ENCODE measurements around the gene UBE2K.
"Not testable (repeated sequence)": the region's sequence is repeated elsewhere in the genome, so short reads cannot be mapped to it uniquely, and the experiment has no call there.

The UBE2K gene

DNA sequence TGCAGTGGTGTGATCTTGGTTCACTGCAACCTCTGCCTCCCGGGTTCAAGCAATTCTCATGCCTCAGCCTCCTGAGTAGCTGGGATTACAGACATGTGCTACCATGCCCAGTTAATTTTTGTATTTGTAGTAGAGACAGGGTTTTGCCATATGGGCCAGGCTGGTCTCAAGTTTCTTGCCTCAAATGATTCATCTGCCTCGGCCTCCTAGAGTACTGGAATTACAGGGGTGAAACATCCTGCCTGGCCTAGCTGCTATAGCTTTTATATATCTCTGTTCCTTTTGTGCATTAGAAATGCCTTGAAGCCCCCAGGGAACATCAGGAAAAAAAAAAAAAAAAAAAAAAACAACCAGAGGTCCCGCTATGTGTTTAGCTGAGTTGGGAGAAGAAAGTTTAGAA, 34.8 kb downstream of the UBE2K start:
- DNase-seq, result no peak

GRCh38 chr4:39739591-39739990, 41.7 kb downstream of the UBE2K start:
- not testable (repeated sequence) for DNase-seq

DNA sequence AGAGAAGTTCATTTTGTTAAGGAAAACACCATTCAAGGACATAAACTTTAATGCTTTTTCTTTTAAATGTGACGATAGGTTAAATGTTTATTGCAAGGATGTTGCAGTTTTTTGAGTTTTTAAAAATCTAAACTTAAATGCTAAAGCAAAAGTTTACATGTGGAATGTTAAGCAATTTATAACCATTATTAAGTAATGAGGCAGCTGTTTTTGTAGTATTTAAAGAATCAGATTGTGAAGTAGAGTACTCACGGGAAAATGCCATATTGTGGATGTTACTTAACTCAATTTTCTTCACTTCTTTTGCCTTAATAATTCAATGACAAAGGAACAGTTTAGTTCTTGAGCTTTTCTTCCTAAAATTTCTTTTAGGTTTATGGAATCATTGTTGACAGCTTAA, 43.5 kb downstream of the UBE2K start:
- DNase-seq, result no peak

DNA sequence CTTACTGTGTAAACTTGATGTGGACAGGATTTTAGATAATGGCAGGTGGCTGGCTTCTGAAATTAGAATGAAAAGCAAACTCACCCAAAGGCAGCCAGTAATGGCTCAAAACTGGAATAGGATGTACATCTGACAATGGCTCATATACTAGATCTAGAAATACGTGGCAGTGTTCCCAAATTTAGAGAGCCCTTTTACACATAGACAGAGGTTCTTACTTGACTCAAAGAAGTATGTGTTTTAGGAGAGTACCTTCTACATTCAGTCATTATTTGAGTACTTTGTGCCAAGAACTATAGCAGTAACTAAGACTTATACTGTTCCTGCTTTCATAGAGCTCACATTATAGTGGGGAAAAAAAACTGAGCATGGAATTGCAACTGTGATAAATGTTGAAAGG, 48.0 kb downstream of the UBE2K start:
- DNase-seq, result no peak

- DNase-seq, result no peak
Measured at GRCh38 chr4:39750216-39750615, 52.3 kb downstream of the UBE2K start.

GRCh38 chr4:39754309-39754708, 56.4 kb downstream of the UBE2K start:
- DNase-seq, result no peak

- DNase-seq, result no peak
Measured at GRCh38 chr4:39756159-39756558, 58.2 kb downstream of the UBE2K start.

DNA sequence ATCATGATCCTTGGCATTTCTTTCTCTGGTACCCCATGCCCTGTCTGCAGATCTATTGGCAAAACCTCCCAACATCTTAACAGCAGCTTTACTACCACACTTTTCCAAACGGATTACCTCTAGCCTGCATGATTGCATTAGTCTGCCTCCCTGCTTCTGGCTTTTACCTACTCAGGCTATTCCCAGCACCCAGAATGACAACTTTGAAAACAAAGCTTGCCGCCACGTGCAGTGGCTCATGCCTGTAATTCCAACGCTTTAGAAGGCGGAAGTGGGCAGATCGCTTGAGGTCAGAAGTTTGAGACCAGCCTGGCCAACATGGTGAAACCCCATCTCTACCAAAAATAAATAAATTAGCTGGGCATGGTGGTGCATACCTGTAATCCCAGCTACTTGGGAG, 60.2 kb downstream of the UBE2K start:
- DNase-seq, result no peak

GRCh38 chr4:39759569-39759968, 61.6 kb downstream of the UBE2K start:
- no peak for DNase-seq

DNA sequence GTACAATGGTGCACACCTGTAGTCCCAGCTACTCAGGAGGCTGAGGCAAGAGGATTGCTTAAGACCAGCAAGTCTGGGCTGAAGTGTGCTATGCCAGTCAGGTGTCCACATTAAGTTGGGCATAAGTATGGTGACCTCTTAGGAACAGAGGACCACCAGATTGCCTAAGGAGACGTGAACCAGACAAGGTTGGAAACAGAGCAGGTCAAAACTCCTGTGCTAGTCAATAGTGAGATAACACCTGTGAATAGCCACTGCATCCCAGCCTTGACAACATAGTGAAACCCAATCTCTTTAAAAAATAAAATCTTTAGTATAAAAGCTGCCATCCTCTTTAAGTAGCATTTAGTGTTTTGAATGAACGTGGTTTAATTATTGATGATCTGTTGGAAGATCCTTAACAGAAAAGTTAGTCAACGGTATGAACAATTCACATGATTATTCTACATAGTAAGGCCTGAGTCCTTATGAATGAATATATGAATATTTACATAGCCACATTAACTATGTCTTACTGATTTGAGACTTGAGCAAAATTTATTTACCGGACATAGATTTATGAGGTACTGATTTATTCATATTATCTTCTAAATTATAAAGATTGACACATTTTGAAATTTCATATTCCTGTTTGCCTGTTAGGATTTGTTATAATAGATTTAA, 63.2 kb downstream of the UBE2K start:
- no peak for DNase-seq

DNA sequence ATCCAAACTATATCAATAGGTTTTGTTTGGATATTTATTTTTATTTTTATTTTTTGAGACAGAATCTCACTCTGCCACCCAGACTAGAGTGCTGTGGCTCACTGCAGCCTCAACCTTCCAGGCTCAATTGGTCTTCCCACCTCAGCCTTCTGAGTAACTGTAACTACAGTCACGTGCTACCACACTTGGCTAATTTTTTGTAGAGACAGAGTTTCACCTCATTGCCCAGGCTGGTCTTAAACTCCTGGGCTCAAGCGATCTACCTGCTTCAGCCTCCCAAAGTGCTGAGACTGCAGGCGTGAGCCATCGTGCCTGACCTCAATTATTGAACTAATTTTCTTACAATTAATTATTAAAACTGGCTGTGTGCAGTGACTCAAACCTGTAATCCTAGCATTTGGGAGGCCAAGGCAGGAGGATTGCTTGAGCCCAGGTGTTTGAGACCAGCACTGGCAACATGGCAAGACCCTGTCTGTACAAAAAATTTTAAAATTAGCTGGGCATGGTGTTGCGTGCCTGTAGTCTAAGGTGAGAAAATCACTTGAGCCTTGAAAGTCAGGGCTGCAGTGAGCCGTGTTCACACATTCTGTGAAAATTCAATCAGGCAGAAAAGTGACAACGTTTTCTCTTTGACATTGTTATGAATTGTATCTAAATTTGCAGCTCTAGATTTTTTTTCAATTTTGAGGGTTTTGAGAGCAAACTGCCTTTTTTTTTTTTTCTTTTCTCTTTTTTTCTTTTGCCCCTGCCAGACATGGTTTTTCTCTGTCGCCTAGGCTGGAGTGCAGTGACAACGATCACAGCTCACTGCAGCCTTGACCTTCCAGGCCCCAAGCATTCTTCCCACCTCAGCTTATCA, 66.0 kb downstream of the UBE2K start:
- no peak for DNase-seq

DNA sequence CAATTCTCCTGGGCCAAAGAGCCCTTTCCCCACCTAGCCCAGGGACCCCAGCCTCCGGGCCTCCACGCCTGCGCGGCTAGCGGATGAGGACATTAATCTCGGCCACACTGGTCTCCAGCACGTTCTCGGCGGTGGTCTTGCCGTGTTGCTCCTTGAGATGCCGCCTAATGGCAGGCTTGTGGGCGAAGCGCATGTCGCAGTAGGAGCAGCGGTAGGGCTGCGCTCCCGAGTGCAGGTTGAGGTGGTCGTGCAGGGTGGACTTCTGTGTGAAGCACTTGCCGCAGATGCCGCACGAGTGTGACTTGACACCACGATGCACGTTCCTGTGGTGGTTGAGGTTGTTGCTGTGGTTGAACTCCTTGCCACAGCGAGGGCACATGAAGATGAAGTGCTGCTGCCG, 72.1 kb downstream of the UBE2K start:
- no peak for DNase-seq

DNA sequence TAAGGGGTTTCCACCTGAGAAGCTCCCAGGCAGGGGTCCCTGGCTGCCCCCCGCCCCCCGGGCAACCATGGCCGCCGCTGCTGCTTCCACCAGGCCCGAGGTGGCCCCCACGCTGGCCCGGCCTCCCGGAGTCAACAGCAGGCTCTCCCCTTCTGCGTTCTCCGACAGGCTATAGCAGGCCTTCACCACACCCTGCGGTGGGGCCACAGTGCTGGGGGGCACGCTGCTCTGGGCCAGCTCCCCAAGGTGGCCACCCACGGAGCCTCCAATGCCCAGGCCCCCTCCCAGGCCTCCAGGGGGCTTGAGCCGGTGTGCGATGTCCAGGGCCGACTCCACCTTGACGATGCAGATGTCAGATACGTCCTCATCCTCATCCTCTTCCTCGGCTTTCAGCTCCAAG, 72.5 kb downstream of the UBE2K start:
- DNase-seq, result no peak

- no peak for DNase-seq
Measured at GRCh38 chr4:39770969-39771724, 73.2 kb downstream of the UBE2K start.

DNA sequence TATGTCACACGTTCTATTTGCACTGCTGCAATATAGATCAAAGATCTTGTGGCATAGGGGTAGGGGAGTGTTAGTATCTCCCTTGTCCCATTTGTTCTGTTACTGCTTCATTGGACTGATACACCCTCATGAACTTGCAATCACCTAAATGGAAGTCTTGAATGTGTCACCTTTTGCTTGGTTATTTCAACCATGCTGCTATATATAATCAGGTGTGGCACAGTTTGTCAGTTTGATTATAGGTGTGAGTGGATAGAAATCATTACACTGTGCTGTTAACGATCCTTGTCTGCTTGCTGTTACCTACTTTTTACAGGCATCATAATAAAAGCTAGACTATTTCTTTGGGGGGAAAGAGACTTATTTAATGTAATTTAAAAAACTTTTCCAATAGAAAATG, 84.1 kb downstream of the UBE2K start:
- DNase-seq, result not testable (repeated sequence)

DNA sequence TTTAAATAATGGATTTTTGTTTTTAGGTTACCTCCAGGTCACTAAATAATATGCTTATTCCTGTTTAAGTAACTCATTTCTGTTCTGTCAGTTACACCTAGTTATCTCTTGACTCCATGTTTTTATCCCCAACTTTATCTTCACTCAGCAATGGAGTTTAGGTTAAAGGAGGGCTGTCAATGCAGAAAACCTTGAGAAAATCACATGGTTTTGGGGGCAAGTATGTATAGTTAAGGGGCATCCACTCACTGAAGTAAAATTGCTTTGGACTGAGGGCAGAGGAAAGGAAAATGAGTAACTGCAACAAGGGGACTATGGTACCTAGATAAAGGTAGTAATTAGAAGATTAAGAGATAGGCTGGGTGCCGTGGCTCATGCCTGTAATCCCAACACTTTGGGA, 87.1 kb downstream of the UBE2K start:
- DNase-seq, result no peak

DNA sequence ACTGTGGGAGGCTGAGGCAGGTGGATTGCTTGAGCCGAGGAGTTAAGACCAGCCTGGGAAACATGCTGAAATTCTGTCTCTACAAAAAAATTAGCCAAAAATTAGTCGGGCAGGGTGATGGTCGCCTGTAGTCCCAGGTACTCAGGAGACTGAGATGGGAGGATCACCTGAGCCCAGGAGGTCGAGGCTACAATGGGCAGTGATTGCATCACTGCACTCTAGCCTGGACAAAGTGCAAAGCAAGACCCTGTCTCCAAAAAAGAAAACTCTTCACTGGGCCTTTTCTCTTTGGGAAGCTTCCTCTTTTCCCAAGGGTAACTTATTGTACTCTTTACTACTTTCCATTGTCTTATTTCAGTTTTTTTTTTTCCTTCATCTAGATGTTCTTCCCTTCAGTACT, 88.9 kb downstream of the UBE2K start:
- no peak for DNase-seq

GRCh38 chr4:39792128-39792527, 94.2 kb downstream of the UBE2K start:
- DNase-seq, result no peak

GRCh38 chr4:39792529-39792928, 94.6 kb downstream of the UBE2K start:
- DNase-seq, result no peak

- DNase-seq, result not testable (repeated sequence)
Measured at GRCh38 chr4:39792976-39793375, 95.0 kb downstream of the UBE2K start.

- DNase-seq, result no peak
Measured at GRCh38 chr4:39802005-39802404, 104.1 kb downstream of the UBE2K start.

- no peak for DNase-seq
Measured at GRCh38 chr4:39808231-39808749, 110.4 kb downstream of the UBE2K start.

DNA sequence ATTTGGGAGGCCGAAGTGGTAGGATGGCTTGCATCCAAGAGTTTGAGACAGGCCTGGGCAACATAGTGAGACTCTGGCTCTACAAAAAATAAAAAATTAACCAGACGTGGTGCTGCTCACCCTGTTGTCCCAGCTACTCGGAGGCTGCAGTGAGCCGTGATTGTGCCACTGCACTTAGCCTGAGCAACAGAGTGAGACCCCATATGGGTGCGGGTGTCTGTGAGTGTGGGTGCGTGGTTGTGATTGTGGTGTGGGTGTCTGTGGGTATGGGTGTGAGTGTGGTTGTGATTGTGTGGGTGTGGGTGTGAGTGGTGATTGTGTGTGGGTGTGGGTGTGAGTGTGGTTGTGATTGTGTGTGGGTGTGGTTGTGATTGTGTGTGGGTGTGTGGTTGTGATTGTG, 114.6 kb downstream of the UBE2K start:
- DNase-seq, result no peak

- not testable (repeated sequence) for DNase-seq
Measured at GRCh38 chr4:39813033-39813432, 115.1 kb downstream of the UBE2K start.
